ENCODE results near the gene TBX5.
"Not testable (repeated sequence)": the region's sequence is repeated elsewhere in the genome, so short reads cannot be mapped to it uniquely, and the experiment has no call there.

TBX5 gene

DNA sequence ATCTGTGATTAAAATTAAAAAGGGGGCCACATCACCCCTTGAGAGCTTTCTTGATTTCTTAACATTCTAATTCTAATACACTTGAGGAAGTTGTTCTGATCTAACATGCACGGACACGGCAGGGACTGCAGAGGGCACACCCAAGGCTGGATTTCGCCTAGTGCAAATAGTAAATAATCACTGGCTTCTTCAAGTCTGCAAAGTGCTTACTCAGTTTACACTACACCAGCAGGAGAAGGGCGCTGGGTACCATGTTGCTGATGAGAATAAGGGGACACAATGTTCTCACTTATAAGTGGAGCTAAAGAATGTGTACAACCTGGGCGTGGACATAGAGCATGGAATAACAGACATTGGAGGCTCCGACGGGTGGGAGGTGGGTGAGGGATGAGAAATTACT lies 34.2 kb downstream of the TBX5 start:
- DNase-seq (ENCODE audit: low spot score): no peak

DNA sequence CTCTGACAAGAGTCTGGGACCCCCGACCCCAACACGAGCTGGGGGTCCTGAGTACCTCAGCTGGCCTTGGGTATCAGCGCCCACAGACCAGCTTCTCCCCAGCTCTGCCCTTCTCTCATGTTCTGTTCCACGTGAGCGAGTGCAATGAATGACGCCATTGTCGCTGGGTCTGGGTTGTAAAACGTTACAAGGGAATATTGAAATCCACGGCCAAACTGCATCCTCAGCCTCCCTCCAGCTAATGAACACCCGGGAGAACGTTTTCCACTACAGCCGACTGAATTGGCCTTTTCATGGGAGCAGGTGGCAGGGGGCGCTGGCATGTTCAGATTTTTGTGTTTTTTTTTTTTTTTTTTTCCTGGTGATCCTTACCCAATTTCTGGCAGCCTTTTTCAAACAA lies 34.7 kb downstream of the TBX5 start:
- peak; percentile 92 for DNase-seq (ENCODE audit: low spot score)

DNA sequence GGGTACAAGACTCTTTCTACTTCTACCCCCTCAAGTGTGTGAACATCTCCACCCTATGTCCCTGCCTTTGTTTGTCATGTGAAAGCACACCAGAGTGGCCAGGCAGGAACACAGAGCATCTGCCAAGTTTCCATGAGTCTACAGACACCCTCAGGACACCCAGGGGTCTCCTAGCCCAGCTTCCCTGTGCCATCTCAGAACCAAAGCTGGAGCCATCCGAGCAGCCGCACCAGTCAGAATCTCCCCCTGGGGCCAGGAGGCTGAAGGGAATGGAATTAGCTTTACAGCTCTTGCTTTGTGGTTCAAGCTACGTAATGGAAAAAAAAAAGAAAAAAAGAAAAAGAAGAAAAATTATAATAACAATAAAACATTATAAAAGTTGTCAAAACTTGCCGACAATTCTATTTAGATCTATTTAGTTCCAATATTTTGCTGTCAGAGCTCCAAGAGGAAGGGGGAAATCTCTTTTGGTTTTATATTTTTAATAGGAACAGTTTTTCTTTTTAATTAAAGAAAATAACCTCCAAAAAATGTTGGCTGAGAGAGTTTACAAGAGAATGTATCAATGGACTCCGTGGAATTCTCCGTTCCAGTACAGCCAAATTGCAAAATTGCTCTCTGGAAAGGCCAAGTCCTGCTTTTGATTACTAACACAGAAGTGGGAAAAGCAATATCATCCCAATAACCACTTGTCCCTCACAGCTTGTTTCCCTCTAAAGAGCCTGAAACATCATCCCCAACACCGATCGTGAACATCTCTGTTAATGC lies 37.1 kb downstream of the TBX5 start:
- DNase-seq (ENCODE audit: low spot score): peak; percentile 4

DNA sequence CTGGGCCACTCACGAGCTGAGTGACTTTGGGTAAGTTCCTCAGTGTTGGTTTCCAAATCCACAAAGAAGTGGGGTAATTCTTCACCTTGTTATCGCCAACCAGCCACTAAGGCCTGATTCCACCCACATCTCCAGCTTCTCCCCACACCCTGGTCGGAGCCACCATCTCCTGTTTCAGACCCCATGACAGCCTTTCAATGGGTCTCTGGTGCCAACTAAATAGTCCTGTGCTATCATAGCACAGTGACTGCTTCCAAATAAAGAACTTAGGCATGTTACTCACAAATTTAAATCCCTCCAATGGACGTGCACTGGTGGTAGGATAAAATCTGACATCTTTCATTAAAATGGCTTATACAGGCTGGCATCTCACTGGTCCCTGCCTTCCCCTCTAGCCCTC lies 44.0 kb downstream of the TBX5 start:
- DNase-seq (ENCODE audit: low spot score): no peak

DNA sequence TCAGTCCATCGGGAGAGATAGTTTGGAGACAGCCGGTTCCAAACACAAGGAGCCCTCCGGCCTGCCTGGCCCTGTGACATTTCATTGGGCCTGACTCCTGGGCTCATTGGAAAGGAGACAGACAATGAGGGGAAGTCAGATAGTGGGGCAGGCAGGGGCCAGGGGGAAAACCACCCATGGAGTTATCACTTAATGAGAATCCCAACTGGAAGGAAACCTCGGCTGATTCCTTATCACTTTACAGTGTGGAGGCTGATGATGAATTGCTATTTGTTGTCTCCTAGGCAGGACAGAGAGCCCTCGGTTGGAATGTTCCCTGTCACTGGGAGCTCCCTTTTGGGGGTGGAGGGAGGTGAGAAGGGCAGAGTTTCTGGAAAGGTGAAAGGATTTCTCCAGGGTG lies 44.4 kb downstream of the TBX5 start:
- no peak for DNase-seq (ENCODE audit: low spot score)

DNA sequence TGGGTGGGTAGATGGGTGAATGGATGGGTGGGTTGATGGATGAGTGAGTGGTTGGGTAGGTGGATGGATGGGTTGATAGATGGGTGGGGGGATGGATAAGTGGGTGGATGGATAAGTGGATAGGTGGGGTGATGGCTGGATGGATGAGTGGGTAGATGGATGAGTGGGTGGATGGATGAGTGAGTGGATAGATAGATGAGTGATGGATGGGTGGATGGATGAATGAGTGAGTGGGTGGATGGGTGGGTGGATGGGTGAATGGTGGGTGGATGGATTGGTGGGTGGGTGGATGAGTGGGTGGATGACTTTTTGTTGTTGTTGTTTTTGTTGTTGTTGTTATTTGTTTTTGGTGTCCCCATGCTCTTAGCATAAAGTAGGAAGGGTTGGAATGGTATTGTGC lies 45.5 kb downstream of the TBX5 start:
- no peak for DNase-seq (ENCODE audit: low spot score)

DNA sequence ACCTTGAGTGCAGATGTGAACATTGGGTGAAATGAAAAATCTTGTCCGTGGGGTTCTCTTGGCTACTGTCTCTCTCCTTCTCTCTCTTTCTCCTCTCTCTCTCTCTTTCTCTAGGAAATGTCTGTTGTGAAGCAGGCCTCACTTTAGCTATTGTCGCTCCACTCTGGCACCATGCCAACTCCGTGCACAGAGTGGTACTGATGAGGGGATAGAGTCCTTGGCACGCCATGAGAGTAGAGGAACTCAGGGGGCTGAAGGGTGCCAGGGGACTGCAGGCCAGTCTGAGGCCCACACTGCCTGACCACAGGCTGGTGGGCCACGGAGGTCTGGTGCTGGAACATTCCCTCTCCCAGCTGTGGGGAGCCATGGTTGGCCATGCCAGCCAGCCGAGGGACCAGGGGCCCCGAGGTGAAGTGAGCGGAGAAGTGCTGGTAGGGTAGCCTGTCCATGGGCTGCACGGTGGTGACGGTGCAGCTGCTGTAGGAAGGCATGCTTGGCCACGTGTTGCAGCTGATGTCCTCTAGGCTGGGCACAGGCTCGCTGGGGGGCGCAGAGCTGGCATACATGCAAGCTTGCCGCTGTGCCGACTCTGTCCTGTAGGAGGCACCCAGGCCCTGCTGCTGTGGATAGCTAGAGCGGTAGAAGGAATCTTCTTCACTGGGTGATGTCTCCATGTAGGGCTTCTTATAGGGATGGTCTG lies 50.4 kb downstream of the TBX5 start:
- peak; percentile 7 for DNase-seq (ENCODE audit: low spot score)

DNA sequence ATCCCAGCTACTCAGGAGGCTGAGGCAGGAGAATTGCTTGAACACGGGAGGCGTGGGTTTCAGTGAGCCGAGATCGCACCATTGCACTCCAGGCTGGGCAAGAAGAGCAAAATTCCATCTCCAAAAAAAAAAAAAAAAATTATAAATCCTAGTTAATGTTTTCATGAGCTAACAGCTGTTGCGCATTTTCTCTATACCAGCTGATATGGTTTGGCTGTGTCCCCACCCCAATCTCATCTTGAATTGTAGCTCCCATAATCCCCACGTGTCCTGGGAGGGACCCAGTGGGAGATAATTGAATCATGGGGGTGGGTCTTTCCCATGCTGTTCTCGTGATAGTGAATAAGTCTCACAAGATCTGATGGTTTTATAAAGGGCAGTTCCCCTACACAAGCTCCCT lies 56.7 kb downstream of the TBX5 start:
- not testable (repeated sequence) for DNase-seq (ENCODE audit: low spot score)

DNA sequence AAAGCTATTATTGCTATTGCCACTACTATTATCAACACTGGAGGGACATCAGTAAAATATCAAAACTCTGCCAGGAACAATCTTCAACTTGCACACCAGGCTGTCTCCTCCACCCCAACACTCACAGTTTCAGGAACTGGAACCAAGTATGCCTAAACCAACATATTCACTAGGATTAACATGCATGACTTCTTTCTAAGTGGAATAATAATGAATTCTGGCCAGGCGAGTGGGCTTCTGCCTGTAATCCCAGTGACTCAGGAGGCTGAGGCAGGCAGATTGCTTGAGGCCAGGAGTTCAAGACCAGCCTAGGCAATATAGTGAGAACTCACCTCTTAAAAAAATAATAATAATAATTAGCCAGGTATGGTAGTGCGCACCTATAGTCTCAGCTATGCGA lies 58.1 kb downstream of the TBX5 start:
- no peak for DNase-seq (ENCODE audit: low spot score)

DNA sequence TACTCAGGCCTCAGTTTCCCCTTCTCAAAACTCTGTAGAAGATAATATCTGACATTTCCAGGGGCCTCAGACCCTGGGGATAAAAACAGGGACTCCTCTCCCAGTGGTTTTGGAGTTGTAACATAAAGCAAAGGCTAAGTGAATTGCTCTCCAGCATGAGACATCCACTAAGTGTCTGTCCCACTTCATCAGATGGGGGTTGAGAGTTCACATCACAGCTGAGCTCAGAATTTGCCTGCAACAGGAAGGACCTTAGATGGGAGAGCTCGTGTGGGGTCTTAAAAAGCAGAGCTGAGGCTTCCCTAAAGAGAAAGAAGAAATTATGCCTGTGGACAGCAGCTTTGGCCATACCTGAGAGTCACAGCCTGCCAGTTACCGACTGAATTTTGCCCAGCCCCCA lies 61.1 kb downstream of the TBX5 start:
- DNase-seq (ENCODE audit: low spot score): no peak

DNA sequence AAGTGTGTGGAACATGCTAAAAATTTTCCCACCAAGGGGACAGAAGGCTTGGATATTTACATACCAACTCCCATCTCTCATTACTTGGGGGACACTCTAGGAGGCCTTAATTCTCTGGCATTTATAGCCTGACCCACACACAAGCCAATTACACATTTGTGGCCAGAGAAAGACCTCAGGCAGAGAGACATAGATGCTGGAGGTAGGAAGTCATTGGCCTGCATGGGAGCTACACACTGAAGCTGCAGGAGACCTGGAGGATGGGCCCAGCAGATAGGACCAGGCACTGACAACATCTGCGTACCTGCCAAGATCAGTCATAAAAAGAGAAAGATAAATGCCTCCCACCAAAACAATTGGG lies 61.7 kb downstream of the TBX5 start:
- DNase-seq (ENCODE audit: low spot score): no peak

DNA sequence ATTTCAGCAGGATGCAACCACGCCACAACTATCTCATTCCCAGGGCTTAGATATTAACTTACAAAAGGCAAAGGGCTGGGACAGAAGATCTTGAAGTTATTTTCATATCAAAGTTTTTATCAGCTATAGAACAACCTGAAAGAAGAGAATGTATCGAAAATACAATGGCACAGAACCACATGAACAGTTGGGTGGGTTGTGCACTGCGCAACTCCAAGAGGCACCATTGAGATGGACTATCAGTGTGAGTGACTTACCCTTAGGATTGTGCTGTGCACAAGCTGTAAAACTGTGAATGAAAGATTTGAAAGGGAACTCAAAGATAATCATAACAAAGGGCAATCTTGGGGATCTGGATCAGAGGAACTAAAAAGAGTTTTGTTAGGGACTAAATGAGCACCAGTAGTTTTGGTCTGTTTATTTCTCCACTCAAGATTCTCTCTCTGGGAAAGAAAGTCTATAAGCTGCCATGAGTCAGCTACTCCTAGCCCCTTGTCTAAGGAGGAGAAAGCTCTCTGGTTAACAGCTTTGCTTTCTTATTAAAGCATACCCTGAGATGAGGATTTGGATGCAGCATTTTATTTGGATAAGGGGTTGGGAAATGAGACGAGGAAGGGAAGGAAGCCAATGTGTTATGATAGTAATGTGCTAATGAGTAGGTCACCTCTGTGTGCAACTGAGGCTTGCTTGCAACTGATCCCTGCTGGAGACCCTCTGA lies 62.2 kb downstream of the TBX5 start:
- no peak for DNase-seq (ENCODE audit: low spot score)

DNA sequence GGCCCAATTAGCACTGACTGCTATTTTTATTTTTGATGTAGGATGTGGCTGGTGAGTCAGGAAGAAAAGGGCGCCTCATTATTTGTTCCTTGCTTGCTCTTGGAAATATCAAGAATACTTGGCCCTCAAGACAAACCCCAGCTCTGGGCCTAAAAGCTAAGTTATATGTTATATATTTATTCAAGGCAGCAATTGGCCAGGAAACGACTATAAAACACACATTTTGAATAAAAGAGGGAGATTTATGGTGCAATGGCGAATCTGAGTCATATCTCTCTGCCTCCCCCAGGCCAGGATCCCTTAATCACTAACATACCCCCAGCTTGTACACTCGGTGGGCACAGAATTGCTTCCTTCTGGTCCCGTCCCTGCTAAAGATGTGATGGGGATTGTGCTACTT lies 63.3 kb downstream of the TBX5 start:
- DNase-seq (ENCODE audit: low spot score): no peak

DNA sequence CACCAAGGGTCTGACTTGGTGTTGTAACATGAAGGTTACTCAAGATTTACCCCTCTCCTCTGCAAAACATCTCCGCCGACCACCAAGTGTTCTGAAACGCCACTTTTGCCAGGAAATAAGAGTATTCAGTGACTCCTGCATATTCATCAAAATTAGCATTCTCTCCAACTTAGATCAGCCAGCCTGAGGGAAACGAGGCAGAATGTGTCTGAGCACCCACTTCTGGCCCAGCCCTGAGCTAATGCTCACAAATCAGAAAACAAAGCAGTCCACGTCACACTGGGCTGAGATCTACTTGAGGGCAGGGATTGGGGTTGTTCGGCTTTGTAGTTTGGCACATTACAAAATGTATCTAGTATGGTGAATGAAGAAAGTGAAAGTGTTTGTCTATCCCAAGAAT lies 64.3 kb downstream of the TBX5 start:
- DNase-seq (ENCODE audit: low spot score): no peak

DNA sequence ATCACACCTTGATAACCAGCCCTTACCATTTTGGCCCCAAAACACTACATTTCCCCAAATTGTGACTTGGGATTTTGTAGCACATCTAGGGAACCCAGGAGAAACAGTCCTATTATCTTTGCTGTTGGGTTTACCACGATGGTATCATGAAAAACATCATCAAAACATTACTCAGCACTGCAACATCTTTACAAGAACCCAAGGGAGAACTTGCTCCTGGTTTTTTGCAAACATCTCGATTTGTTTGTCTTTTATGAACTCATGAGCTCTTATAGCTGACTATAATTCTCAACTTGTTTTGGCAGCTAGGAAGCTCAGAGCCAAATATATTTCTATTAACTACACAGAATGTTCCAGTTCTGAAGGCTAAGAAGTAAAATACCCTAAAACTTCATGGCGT lies 65.7 kb downstream of the TBX5 start:
- no peak for DNase-seq (ENCODE audit: low spot score)

DNA sequence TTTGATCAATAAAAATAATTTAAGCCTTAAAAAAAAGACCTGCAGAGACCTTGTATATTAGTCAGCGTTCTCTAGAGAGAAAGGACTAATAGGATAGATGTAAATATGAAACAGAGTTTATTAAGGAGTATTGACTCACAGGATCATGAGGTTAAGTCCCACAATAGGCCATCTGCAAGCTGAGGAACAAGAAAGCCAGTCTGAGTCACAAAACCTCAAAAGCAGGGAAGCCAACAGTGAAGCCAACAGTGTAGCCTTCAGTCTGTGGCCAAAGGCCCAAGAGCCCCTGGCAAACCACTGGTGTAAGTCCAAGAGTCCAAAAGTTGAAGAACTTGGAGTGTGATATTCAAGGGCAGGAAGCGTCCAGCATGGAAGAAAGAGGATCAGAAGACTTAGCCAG lies 66.3 kb downstream of the TBX5 start:
- DNase-seq (ENCODE audit: low spot score): no peak

DNA sequence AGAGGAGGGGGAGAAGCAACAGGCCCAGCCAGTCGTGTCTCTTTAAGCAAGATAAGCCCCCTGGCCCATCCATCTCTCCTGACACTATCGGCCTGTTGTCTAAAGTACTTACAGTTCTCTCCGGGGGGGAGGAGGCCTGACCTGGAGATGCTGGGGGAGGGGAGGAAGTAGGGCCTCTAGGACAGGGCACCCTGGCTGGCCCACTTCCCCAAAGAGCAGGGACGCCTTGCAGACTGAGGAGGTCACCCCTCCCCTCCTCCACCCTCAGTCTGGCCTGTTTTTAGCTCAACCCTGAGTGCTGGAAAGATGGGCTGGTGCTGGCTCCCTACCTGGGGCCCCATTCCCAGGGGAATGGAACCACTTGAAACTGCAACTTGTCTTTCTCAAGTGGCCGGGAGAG lies 70.3 kb downstream of the TBX5 start:
- no peak for DNase-seq (ENCODE audit: low spot score)

DNA sequence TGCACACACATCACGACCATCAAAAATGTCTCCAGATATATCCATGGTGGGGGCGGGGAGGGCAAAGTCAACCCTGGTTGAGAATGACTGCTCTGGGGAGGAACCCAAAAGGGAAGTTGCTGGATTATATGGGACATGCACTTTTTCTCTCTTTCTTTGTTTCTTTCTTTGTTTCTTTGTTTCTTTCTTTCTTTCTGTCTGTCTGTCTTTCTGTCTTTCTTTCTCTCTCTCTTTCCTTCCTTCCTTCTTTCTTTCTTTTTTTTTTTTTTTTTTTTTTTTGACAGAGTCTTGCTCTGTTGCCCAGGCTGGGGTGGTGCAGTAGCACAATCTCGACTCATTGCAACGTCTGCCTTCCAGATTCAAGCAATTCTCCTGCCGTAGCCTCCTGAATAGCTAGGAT lies 71.5 kb downstream of the TBX5 start:
- DNase-seq (ENCODE audit: low spot score): no peak

DNA sequence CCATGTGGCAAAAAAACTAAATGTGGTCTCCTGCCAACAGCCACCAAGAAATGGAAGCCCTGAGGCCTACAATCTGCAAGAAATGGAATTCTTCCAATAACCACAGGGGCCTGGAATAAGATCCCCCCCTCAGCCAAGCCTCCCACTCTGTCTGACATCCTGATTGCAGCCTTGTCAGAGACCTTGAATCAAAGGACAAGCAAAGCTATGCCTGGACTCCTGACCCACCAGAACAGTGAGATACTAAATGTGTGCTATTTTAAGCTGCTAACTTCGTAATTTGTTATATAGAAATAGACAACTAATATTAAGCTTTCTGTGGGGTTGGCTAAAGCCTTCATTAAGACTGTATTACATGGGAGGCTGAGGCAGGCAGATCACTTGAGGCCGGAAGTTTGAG lies 77.7 kb downstream of the TBX5 start:
- no peak for DNase-seq (ENCODE audit: low spot score)

DNA sequence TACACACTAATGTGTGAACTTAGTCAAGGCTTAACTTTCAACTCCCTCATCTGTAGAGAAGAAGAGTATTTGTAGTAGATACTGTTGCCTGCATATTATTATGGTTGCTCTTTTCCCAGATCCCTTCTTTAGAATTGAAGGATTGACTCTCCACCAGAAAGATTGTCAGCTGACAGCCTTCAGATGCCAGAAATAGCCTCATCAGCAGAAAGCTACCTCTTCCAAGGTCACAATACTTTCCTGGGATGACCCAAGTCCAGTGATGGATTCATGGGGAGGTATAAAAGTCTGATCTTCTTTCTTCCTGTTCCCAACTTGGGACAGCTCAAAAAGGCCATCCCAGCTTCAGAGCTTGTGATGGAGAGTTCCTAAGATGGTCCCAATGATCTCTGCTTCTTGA lies 78.2 kb downstream of the TBX5 start:
- no peak for DNase-seq (ENCODE audit: low spot score)

DNA sequence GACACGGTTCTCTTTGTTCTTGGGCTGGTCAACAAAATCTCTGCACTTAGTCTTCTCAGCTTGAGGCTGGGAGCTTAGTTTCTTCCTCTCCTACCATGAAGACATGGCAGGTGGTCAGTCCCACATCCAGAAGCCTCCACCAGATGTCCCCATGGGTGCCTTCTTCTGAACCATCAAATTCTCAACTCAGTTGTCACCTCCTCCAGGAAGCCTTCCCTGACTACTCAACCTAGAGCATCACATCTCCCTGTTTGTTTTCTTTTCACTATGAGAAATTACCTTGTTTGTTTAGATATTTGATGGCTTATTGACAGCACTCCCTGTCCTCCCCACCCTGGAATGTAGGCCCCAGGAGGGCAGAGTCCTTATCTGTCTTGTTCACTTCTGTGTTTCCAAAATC lies 84.4 kb downstream of the TBX5 start:
- no peak for DNase-seq (ENCODE audit: low spot score)

DNA sequence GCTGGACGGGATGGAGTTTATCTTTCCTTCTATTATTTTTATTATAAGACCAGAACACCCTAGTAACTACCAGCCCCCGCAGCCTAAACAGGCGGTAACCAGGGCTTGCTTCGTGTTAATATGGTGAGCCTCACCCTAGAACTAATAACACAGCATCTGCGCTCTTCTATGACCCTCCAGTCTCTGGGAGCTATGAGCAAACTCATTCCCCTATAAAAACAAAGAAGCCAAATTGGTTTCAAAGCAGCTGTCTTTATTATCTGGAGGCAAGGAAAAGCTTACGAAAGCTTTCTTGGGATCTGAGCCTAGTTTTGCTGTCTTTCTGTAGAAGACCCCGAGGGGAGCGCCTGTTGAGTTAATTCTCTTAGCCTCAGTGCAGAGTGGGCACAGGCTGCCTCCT lies 85.0 kb downstream of the TBX5 start:
- DNase-seq (ENCODE audit: low spot score): no peak

DNA sequence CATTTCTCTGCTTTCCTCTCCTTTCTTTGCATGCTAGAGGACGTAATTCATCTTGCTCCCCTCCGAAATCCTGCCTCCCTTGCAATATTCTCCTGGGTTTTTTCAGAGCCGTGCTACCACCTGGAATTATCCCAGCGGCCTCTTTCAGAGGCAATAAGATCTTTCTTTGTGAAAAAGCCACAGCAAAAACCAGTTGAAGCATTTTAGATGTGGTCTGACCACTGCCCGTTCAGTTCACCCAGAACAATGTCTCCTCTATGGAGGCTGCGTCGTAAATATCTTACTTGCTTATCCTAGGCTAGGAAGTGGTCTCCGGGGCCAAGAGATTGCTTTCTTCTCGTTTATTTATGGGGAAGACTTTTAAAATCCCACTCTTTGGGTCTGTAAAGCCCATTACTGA lies 85.8 kb downstream of the TBX5 start:
- DNase-seq (ENCODE audit: low spot score): no peak

All from Ammon's horn (tissue), 1 donor.